Activated naive CD4-positive, alpha-beta T cell treated with anti-CD3 and anti-CD28 coated beads, Interleukin-2, amount 50 U/mL, for 72 hours (primary cell): ENCODE measurements around the gene FILIP1L. TPM values are rescaled to one million over a fixed set of nuclear protein-coding genes. Genes with fewer than 3 reads are reported as not detected.
"Not testable (repeated sequence)": the region's sequence is repeated elsewhere in the genome, so short reads cannot be mapped to it uniquely, and the experiment has no call there.

ENCODE experiments used
- ATAC-seq, 2 donors: fragments of 150-1000 bp; cut with Tn5 transposase; 2 replicates each; pipeline ENCODE4 v1.10.0; 2021; ENCODE audit warnings: mild to moderate bottlenecking in 2 of 2, moderate library complexity in 2 of 2
- DNase-seq, 2 donors: peaks; one replicate each; pipeline ENCODE4 v3.0.0; 2021 to 2022; ENCODE audit warnings: low spot score in 2 of 2
- H3K27ac Mint-ChIP-seq, 2 donors: one replicate each; pipeline ENCODE4 v1.8.0; 2022; ENCODE audit warnings: mild to moderate bottlenecking in 2 of 2, mixed read lengths in 2 of 2
- H3K36me3 Mint-ChIP-seq, 2 donors: one replicate each; pipeline ENCODE4 v1.8.0; 2022; ENCODE audit warnings: mixed read lengths in 2 of 2
- H3K9me3 Mint-ChIP-seq, 2 donors: one replicate each; pipeline ENCODE4 v1.8.0; 2022; ENCODE audit warnings: mixed read lengths in 2 of 2
- total RNA-seq, 2 donors: library from RNA; stranded (reverse); gene quantifications; one replicate each; pipeline ENCODE4 v1.2.3, GENCODE V29; 2022

Gene FILIP1L
- total RNA-seq, 2 donors from 2014 or later = 0.08 to 0.09 TPM

DNA sequence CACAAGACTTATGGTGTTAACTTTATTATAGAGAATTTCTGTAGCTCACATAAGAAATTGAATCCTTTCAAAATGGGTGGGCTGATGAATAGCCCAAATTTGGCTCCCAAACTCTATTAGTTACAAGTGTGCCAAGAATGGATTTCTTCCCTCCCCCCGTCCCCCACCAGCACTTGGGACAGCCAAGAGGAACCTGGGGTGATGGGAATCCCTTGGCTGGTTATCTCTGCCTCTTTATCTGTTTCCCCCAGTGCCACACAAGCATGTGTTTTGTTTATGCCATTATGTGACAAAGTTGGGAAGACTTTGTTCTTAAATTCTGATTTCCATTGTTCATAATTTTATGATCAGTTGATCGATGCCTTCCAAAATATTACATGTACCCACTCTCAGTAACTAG, 268.3 kb downstream of the FILIP1L start:
- no peaks in the 10 kb centered on the region for H3K36me3 Mint-ChIP-seq
- DNase-seq = no peak
- H3K9me3 Mint-ChIP-seq = no peaks in the 10 kb centered on the region
- no peak overlapping the region for H3K27ac Mint-ChIP-seq
- no peak for ATAC-seq

DNA sequence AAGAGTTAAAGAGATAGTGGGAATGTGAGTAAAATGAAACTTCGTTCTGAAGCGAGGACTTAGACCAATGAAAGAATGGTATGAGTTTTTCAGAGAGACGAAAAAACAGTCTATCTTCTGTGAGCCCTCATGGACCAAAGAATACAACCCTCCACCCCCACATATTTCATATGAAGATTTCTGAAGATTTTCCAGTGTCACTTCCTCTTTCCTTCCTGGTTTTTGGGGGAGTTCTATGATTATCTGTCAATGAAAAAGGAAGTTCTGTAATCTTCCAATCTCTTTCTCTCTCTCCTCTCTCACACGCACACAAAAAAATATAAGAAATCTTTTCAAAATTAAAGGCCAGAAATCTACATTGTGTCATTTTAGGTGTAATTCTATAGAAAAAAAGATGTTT, 269.0 kb downstream of the FILIP1L start:
- Mint-ChIP-seq H3K36me3 (no peaks in the 10 kb centered on the region), H3K27ac (no peak overlapping the region), H3K9me3 (no peaks in the 10 kb centered on the region)
- ATAC-seq (no peak), DNase-seq (no peak)

DNA sequence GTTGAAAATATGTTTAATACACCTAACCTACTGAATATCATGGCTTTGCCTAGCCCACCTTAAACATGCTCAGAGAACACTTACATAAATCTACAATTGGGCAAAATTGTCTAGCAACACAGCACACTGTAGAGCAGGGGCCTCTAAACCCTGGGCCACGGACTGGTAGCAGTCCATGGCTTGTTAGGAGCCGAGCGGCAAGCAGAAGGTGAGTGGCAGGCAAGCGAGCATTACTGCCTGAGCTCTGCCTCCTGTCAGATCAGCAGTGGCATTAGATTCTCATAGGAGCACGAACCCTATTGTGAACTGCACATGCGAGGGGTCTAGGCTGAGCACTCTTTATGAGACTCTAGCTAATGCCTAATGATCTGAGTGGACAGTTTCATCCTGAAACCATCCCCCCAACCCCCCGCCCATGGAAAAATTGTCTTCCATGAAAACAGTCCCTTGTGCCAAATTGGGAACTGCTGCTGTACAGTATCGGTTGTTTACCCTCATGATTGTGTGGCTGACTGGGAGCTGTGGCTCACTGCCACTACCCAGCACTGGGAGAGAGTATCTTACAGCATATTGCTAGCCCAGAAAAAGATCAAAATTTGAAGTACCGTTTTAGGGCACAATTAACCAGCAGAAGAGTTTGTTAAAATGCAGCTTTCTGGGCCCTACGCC, 270.6 kb downstream of the FILIP1L start:
- DNase-seq (no peak), ATAC-seq (no peak)
- Mint-ChIP-seq H3K27ac (no peak overlapping the region), H3K9me3 (no peaks in the 10 kb centered on the region), H3K36me3 (no peaks in the 10 kb centered on the region)

DNA sequence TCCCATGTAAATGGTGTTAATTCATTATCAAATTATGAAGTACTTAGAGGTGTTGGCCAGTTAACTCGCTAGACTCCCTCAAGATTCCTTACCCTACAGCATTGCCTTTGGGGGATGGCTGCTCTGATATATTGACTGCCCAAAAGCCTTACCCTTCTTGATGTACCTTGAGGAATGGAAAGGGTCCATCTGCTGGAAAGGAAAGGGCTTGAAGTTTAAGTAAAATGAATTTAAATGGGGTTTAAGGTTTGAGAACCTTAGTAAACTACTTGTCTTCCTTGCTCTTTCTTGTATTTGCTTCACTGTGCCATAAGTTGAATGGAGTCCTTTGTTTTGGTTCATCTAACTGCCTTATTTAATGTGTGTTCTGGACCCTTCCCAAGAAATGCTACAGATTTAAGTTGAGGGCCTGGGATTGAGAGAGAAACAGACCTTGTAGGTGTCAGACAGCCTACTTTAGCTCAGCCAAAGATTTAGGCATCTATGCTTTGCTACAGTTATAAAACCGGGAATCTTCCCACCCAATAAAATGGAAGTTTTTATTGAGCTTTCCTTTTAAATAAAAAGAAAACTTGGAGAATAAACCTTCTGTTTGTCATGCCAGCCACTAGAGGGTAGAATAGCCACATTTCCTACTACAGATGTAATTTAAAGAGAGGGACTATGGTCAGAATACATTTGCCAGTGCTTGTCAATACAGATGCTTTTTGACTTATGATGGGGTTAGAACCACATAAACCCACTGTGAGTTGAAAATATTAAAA, 271.3 kb downstream of the FILIP1L start:
- DNase-seq = no peak
- Mint-ChIP-seq H3K36me3 (no peaks in the 10 kb centered on the region), H3K9me3 (no peaks in the 10 kb centered on the region), H3K27ac (no peak overlapping the region)
- ATAC-seq = no peak

DNA sequence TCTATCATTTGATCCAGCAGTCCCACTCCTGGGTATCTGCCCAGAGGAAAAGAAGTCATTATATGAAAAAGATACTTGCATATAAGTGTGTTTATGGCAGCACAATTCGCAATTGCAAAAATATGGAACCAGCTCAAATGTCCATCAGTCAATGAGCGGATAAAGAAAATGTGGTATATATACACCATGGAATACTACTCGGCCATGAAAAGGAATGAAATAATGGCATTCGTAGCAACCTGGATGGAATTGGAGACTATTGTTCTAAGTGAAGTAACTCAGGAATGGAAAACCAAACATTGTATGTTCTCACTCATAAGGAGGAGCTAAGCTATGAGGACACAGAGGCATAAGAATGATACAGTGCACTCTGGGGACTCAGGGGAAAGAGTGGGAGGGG, 272.4 kb downstream of the FILIP1L start:
- not testable (repeated sequence) for ATAC-seq, H3K27ac Mint-ChIP-seq

DNA sequence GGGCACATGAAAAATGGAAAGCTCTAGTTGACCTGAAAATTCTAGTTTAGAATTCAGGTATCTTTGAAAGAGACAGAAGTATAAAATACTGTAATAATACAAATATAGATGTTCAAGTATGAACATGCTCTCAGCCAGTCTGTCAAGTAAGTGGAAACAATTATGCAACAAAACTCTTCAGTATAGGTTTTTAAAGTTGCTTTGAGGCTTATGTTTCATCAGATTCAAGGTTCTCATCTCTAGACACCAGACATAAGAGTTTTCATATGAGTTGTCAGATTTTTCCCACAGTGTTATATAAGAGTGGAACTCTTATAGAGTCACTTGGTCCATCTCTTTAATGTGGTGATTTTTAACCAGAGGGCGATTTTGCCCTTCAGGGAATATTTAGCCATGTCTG, 274.7 kb downstream of the FILIP1L start:
- Mint-ChIP-seq H3K9me3 (no peaks in the 10 kb centered on the region), H3K36me3 (no peaks in the 10 kb centered on the region), H3K27ac (no peak overlapping the region)
- no peak for DNase-seq
- ATAC-seq = peak; percentile 33 to 82

More for the DNA sequence above, 272.4 kb downstream of the FILIP1L start:
- not testable (repeated sequence) for H3K9me3 Mint-ChIP-seq, DNase-seq, H3K36me3 Mint-ChIP-seq

DNA sequence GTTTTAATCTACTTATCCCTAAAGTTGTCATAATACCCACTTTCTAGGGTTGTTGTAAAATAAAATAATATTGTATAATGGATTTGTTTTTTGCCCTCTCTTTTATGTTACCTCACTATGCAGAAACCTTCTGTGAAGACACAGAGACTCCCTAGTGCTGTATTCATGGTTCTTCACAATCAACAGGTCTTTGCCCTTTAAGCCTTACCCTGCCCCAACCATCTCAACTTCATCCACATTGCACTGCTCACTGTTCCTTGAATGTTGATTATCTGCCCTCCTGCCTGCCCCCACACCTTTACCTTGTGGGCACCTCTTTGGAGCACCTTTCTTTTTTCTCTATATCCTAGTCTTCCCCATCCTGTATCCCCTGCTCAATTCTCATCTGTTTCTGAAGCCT, 275.5 kb downstream of the FILIP1L start:
- ATAC-seq = no peak
- H3K9me3 Mint-ChIP-seq = no peaks in the 10 kb centered on the region
- H3K27ac Mint-ChIP-seq = no peak overlapping the region
- no peak for DNase-seq
- no peaks in the 10 kb centered on the region for H3K36me3 Mint-ChIP-seq

DNA sequence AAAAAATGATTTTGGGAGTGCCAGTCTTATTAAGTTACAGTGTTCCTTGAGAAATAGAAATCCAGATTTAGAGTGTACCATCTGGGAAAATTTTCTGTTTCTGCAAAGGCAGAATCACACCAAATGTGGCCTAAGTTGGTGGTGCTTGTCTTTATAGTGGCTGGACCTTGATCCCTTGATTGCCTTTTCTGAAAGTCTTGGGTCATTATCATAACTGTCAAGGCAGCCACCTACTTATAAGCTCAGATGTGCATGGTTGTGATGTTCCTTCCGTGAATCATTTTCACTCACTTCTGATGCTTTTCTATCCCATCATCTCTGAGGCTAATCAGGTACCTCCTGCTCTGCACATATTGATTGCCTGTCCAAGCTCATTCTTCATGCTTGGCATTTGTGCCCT, 276.6 kb downstream of the FILIP1L start:
- Mint-ChIP-seq H3K27ac (no peak overlapping the region), H3K36me3 (no peaks in the 10 kb centered on the region), H3K9me3 (no peaks in the 10 kb centered on the region)
- ATAC-seq = no peak
- no peak for DNase-seq

DNA sequence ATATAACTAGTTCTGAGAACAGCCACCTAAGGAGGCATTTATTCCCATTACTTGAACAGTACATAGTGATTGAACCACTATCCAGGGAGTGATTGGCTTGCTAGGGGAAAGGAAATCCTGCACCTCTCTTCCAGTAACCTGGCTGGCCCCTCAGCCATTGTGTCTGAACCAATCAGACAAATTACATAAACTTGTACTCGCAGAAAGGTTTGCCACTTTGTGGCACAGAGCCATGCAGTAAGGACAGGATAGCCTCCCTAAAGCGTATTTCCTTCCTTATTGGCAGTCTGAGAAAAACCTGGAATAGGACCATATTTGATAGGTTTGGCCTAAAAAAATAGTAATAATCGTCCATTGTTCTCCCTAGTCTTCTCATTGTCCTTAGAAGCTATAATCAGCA, 277.6 kb downstream of the FILIP1L start:
- Mint-ChIP-seq H3K27ac (no peak overlapping the region), H3K9me3 (no peaks in the 10 kb centered on the region), H3K36me3 (no peaks in the 10 kb centered on the region)
- ATAC-seq (no peak), DNase-seq (no peak)

DNA sequence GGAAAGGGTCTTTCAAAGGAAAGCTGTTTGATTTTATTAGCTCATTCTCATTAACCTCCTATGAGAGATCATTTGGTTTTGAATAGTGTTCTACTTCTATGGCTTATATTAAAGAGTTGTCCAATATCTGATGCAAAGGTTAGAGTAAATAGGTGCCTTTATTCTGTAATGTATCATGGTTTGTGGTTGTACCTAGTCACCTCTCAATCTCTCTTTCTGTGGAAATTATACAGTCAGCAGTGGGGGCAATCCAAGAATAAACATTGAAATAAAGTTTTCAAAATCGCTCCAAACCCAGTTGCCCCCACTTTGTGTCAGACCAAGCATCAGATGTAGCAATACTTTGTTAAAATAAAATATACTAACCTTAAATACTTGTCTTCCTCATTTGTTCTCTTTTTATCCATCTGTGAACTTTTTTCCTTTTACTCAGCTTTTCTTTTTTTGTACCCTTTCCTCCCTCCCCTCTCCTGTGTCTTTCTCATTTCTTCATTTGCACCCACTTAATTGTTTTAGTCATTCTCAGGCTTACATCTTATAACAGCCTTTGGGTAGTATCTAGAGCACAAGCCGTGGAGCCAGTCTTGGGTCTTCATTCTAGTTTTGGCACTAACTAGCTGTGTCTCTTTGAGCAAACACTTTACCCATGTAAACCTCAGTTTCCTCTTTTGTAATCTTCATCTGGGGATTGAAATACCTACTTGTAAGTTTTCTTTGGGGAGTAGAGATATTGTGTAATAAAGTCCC, 279.9 kb downstream of the FILIP1L start:
- Mint-ChIP-seq H3K36me3 (no peaks in the 10 kb centered on the region), H3K9me3 (no peaks in the 10 kb centered on the region), H3K27ac (no peak overlapping the region)
- ATAC-seq (peak; percentile 31 to 67), DNase-seq (no peak)

DNA sequence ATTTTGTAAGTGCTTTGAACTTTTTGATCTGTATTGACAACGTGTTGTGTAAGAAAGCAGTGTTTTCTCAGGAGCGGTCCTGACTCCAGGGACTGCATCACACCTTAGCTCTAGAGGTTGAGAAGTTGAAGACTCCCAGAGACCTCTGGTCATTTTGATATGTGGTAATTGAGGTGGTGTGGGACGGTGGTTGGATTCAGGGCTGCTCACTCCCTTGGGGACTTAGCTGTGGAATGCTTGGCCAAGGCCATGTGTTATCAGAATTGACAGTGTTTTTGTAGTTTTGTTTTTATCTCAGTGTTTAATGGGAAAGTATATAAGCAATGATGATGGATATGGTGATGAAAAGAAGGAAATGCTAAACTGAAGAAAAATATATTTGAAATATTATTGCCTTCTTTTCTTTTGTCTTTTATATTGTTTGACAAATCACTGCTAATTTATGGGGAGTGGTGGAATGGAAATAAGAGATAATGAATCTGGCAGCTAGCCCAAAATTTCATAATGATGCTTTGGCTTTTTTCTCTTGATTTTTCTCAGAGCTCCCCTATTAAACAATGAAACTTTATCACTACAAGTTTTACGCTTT, 280.6 kb downstream of the FILIP1L start:
- ATAC-seq = peak; percentile 24 to 27
- DNase-seq = no peak
- Mint-ChIP-seq H3K9me3 (no peaks in the 10 kb centered on the region), H3K36me3 (no peaks in the 10 kb centered on the region), H3K27ac (no peak overlapping the region)

DNA sequence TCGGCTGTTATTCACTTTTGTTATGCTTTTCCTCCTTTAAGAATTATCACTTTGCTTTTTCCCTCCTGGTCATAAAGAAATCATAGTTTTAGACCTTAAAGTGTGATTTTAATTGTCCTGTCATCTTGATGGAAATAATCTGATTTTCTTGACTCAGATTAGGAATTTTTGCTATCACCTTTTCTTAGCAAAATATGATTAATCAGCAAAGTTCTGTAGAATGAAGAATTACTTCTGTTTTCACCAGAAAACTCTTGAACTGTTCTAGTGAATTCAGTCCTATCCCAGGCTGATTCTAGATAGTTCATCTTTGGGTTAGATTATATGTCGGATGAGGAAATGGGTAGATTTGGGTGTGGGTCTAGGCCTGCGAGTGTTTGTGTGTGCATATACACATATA, 284.5 kb downstream of the FILIP1L start:
- Mint-ChIP-seq H3K36me3 (peaks cover 0 to 7% of the 10 kb centered on the region in 2 donors), H3K27ac (no peak overlapping the region), H3K9me3 (no peaks in the 10 kb centered on the region)
- no peak for DNase-seq
- no peak for ATAC-seq

DNA sequence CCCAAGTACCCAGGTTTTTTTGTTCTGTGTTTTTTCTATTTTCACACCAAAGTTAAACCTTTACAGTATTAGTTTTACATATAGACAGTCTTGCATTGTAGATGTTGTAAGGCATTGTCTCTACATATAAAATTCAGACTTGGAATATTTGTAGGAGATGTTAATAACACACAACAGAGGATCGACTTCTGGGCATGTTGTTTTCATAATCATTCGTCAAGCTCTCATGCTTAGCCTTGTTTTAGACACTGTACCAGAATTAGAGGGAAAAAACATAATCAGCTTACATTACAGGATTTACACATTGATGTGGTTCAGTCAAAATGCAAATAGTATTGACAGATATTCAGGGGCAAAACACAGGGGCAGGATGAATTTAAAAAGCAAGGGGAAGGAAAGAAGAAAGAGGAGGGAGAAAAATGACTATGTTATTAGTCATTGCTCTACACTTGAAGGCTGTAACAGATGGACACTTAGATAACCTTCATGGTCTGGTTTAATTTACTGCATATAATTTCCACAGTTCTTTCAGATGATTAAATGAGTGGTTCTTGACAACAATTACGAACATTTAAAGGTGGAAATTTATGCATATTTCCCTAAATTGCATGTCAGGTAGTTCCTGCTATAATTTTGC, 289.2 kb downstream of the FILIP1L start:
- ATAC-seq (peak; percentile 44 to 82), DNase-seq (no peak)
- Mint-ChIP-seq H3K9me3 (no peaks in the 10 kb centered on the region), H3K27ac (no peak overlapping the region), H3K36me3 (peaks cover 7 to 12% of the 10 kb centered on the region in 2 donors)

DNA sequence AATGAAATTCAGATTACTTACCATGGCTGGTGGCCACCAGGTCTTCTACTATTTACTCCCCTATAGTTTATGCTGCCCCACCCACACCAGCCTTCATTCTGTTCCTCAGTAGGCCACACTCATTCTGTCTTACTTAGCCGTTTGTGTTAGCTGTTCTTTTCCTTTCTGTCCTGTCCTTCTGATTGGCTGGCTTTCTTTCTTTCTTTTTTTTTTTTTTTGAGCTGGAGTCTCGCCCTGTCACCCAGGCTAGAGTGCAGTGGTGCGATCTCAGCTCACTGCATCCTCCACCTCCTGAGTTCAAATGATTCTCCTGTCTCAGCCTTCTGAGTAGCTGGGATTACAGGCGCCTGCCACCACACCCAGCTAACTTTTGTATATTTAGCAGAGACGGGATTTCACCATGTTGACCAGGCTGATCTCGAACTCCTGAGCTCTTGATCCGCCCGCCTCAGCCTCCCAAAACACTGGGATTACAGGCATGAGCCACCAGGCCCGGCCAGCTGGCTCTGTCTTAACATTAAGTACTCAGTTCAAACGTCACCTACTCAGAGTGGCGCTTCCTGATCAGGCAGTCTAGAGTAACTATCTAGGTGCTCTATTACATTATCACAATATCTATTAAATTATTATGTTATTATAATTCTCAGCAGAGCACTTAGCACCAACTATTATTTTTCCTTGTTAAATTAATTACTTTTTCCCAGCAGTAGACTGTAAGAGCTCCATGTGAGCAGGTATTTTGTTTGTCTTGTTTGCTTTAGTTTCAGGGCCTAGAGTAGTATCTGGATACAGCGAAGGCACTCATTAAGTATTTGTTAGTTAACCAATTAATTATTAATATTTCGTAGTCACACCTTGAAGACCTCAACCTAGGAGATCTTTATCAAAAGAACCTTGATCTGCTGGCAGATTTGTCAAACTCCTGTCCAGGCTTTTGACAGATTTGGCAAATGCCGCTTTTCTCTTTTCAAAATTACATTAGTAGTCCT, 290.3 kb downstream of the FILIP1L start:
- Mint-ChIP-seq H3K9me3 (no peaks in the 10 kb centered on the region), H3K27ac (peak overlapping the region in 1 of 2 donors; percentile 27), H3K36me3 (peaks cover 7 to 15% of the 10 kb centered on the region in 2 donors)
- ATAC-seq (peak in 1 of 2 donors; percentile 40), DNase-seq (no peak)

DNA sequence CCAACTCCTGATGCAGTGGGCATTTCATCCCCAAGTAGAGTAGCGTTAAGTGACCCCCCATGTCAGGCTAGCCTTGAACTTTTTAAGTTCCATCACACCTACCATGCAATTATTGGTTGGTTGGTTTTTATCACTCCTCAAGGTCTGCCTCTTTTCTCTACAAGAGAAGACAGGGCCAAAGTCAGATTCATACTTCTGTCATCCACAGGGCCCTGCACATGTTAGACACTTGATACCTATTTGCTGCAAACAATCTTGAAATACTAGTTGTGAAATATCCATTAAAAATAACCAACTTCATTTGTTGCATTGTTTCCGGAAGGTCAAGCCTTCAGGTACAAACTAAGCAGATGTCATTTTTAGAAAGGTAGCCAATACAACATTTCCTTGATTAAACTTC, 295.5 kb downstream of the FILIP1L start:
- peaks cover 0 to 3% of the 10 kb centered on the region in 2 donors for H3K9me3 Mint-ChIP-seq
- DNase-seq (no peak), ATAC-seq (no peak)
- peak overlapping the region in 1 of 2 donors; percentile 90 for H3K27ac Mint-ChIP-seq
- H3K36me3 Mint-ChIP-seq = peaks cover 12 to 29% of the 10 kb centered on the region in 2 donors
